ENCODE results near the gene PDE5A.

The PDE5A gene

GRCh38 chr4:119585771-119586170 is 42.8 kb downstream of the PDE5A start:
- no peak for DNase-seq (ENCODE audit: low read depth, low spot score)

GRCh38 chr4:119581190-119581873 is 47.3 kb downstream of the PDE5A start:
- DNase-seq (ENCODE audit: low read depth, low spot score), result no peak

- DNase-seq (ENCODE audit: low read depth, low spot score), result no peak
Observed at GRCh38 chr4:119580293-119580692, 48.3 kb downstream of the PDE5A start.

GRCh38 chr4:119579823-119580222 is 48.8 kb downstream of the PDE5A start:
- DNase-seq (ENCODE audit: low read depth, low spot score), result no peak

GRCh38 chr4:119570401-119570800 is 58.2 kb downstream of the PDE5A start:
- DNase-seq (ENCODE audit: low read depth, low spot score), result no peak

GRCh38 chr4:119564106-119564505 is 64.5 kb downstream of the PDE5A start:
- DNase-seq (ENCODE audit: low read depth, low spot score), result no peak

- DNase-seq (ENCODE audit: low read depth, low spot score), result no peak
Observed at GRCh38 chr4:119559044-119559647, 69.5 kb downstream of the PDE5A start.

- peak; percentile 32 for DNase-seq (ENCODE audit: low read depth, low spot score)
Observed at GRCh38 chr4:119550857-119551532, 77.6 kb downstream of the PDE5A start.

GRCh38 chr4:119549639-119550038 is 79.0 kb downstream of the PDE5A start:
- DNase-seq (ENCODE audit: low read depth, low spot score), result no peak

GRCh38 chr4:119543779-119544178 is 84.8 kb downstream of the PDE5A start:
- no peak for DNase-seq (ENCODE audit: low read depth, low spot score)

GRCh38 chr4:119543187-119543586 is 85.4 kb downstream of the PDE5A start:
- no peak for DNase-seq (ENCODE audit: low read depth, low spot score)

- no peak for DNase-seq (ENCODE audit: low read depth, low spot score)
Observed at GRCh38 chr4:119540249-119540648, 88.4 kb downstream of the PDE5A start.

GRCh38 chr4:119537586-119537985 is 91.0 kb downstream of the PDE5A start:
- DNase-seq (ENCODE audit: low read depth, low spot score), result no peak

GRCh38 chr4:119536572-119537528 is 91.8 kb downstream of the PDE5A start:
- DNase-seq (ENCODE audit: low read depth, low spot score), result no peak

- DNase-seq (ENCODE audit: low read depth, low spot score), result no peak
Observed at GRCh38 chr4:119532319-119532718, 96.3 kb downstream of the PDE5A start.

GRCh38 chr4:119529788-119530187 is 98.8 kb downstream of the PDE5A start:
- DNase-seq (ENCODE audit: low read depth, low spot score), result no peak

GRCh38 chr4:119526786-119527550 is 101.6 kb downstream of the PDE5A start:
- no peak for DNase-seq (ENCODE audit: low read depth, low spot score)

GRCh38 chr4:119525771-119526712 is 102.6 kb downstream of the PDE5A start:
- DNase-seq (ENCODE audit: low read depth, low spot score), result no peak

- DNase-seq (ENCODE audit: low read depth, low spot score), result no peak
Observed at GRCh38 chr4:119525005-119525749, 103.4 kb downstream of the PDE5A start.
